Measurements from ENCODE around the gene FNBP1. TPM values are rescaled to one million over a fixed set of nuclear protein-coding genes. Genes with fewer than 3 reads are reported as not detected.
A peak's percentile ranks its signal among the peaks of the same experiment; 100 is the strongest.

FNBP1 gene
- total RNA-seq, 6 experiments from 2014 or later: 34.7 to 40.6 (median 35.5) TPM

DNA sequence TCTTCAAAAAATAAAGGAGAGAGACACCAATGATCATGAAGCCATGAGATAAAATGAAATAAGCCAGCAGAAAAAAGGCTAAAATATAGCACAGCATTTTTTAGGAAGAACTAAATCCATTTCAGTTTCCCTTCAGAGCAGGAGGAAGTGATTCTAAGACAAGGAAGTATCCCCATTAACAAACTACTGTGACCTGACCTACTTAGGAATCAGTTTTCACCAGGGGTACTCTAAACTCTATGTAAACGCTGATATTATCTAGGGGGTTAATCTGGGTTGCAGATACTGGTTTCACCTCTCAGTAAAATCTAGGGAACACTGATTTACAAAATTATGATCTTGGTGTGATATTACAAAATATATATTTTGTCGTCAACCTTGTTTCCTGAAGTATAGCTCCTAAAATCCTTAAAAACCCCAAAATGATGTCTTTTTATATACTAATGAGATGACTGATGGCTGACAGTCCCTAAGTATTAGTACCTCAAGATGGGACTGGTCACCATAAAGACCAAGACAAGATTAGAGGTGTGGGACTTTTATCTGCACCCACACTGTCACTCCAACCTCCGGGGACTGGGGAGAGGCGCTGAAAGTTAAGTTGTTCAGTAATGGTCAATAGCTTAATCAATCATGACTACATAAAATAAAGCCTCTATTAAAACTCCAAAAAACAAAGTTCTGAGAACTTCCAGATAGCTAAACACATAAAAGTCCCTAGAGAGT, 2.9 kb upstream of the FNBP1 start:
- no peak overlapping the region for H3K4me3 Mint-ChIP-seq
- H3K9me3 Mint-ChIP-seq: no peaks in the 10 kb centered on the region
- TF ChIP-seq, protein P1, sequence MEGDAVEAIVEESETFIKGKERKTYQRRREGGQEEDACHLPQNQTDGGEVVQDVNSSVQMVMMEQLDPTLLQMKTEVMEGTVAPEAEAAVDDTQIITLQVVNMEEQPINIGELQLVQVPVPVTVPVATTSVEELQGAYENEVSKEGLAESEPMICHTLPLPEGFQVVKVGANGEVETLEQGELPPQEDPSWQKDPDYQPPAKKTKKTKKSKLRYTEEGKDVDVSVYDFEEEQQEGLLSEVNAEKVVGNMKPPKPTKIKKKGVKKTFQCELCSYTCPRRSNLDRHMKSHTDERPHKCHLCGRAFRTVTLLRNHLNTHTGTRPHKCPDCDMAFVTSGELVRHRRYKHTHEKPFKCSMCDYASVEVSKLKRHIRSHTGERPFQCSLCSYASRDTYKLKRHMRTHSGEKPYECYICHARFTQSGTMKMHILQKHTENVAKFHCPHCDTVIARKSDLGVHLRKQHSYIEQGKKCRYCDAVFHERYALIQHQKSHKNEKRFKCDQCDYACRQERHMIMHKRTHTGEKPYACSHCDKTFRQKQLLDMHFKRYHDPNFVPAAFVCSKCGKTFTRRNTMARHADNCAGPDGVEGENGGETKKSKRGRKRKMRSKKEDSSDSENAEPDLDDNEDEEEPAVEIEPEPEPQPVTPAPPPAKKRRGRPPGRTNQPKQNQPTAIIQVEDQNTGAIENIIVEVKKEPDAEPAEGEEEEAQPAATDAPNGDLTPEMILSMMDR (IDR thresholded peaks at IDR 0.05): no peak
- peaks cover 29% of the 10 kb centered on the region for H3K4me1 Mint-ChIP-seq (ENCODE audit: low read depth)
- no peak overlapping the region for H3K27ac Mint-ChIP-seq
- DNase-seq: no peak
- peaks cover 5% of the 10 kb centered on the region for H3K27me3 Mint-ChIP-seq (ENCODE audit: insufficient read depth)
- peaks cover 4% of the 10 kb centered on the region; the same call in 1 of the 2 replicates for H3K36me3 Mint-ChIP-seq (ENCODE audit: low read depth)

DNA sequence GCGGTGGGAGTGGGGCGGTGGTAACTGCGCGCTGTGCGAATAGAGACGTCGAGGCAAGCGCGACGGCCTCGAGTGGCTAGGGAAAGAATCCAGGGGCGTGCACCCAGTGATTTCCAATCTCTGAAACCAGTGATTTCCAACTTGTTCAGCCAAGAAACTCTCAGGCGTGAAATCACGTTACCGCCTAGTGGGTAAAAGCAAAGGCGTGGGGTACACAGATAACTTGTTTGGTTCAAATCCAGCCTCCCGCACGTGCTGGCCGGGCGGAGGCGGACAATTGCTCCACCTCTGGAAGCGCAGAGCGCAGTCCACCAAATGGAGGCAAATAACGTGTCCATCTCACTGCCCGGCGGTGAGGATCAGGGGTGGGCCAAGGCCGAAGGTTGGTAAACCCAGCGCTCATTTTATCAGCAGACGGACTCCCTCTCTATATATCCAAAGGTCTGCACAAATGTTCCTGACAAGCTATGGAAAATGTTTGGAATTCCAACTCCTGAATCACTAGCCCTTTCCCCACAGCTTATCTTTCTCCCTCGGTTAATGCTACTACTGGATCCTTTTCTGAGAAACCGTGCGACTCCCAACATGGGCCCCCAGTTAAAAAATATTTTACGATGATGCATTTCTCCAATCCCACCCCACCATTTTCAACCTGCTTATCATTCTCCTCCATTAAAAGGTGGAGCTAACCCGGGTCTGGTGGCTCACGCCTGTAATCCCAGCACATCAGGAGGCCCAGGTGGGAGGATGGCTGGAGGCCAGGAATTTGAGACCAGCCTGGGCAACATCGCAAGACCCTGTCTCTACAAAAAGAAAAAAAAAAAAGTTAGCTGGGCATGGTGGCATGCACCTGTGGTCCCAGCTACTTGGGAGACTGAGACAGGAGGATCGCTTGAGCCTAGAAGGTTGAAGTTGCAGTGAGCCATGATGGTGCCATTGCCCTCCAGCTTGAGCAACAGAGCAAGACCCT, 950 bp upstream of the FNBP1 start:
- H3K4me3 Mint-ChIP-seq: peak overlapping the region; percentile 92
- peaks cover 5% of the 10 kb centered on the region for H3K27me3 Mint-ChIP-seq (ENCODE audit: insufficient read depth)
- peaks cover 4% of the 10 kb centered on the region; the same call in 1 of the 2 replicates for H3K36me3 Mint-ChIP-seq (ENCODE audit: low read depth)
- DNase-seq: peak; percentile 57
- H3K9me3 Mint-ChIP-seq: no peaks in the 10 kb centered on the region
- H3K27ac Mint-ChIP-seq: peak overlapping the region; percentile 92
- TF ChIP-seq, protein P1 (IDR thresholded peaks at IDR 0.05): peak; percentile 50
- peaks cover 31% of the 10 kb centered on the region for H3K4me1 Mint-ChIP-seq (ENCODE audit: low read depth)

DNA sequence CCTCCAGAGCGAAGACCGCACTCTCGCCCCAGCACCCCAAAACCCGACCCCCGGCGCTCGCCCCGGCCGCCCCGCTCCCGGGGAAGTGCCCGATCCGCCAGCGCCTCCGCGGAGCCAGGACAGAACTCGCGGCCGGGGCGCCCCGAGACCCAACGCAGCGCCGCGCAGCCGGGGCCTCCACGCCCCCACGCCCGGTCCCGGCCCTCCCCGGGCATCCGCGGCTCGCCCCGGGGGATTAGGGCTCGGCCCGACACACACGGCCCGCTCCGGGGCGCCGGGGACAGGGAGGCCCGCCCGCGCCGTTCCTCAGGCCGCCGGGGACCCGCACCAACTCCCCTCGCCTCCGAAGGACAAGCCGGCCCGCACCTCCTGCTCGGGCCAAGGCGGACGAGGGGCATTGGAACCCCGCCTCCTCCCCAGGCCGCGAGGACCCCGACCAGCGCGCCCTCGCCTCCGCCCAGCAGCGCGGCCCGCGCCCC, 544 bp downstream of the FNBP1 start:
- peaks cover 4% of the 10 kb centered on the region; the same call in 1 of the 2 replicates for H3K36me3 Mint-ChIP-seq (ENCODE audit: low read depth)
- H3K27me3 Mint-ChIP-seq (ENCODE audit: insufficient read depth): peaks cover 5% of the 10 kb centered on the region
- DNase-seq: no peak
- H3K4me3 Mint-ChIP-seq: peak overlapping the region; percentile 99
- H3K27ac Mint-ChIP-seq: peak overlapping the region; percentile 90
- no peaks in the 10 kb centered on the region for H3K9me3 Mint-ChIP-seq
- TF ChIP-seq, protein P1 (IDR thresholded peaks at IDR 0.05): no peak
- peaks cover 31% of the 10 kb centered on the region for H3K4me1 Mint-ChIP-seq (ENCODE audit: low read depth)

DNA sequence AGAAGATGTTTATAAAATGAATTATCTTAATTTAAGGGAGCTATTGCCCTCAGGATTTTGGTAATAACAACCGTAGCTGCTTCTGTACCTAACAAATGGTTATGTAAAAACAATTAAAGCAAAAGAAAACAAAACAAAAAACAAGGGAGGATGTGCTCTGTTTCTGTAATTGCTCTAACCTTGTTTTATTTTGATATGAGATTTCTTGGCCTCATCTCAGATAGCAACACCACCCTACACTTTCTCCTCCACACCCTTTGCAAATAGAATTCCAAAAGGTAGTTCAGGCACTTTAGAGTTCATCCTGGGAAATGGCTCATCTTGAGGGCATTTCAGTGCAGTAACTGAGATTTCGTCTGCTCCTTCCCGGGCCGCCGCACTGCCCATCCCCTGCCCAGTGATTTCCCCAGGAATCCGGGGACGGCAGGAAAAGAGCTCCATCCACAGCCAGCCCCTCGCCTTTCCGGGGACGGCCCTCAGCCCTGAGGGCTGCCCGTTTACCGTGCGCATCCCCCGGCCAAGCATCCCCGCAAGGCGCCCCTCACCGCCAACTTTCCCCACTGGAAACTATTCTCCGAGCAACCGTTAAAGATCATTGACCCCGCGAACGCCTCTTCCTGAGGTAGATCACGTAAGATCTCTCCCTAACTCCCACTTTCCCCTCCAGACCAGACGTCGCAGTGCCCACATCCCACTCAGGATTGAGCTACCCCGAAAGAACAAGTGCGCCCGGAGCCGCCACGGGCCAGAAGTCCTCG, 1.2 kb downstream of the FNBP1 start:
- Mint-ChIP-seq H3K27me3 (ENCODE audit: insufficient read depth) (peaks cover 5% of the 10 kb centered on the region), H3K4me3 (peak overlapping the region; percentile 99), H3K4me1 (ENCODE audit: low read depth) (peaks cover 35% of the 10 kb centered on the region), H3K36me3 (ENCODE audit: low read depth) (peaks cover 4% of the 10 kb centered on the region; the same call in 1 of the 2 replicates), H3K9me3 (no peaks in the 10 kb centered on the region), H3K27ac (peak overlapping the region; percentile 90)
- TF ChIP-seq, protein P1 (IDR thresholded peaks at IDR 0.05): no peak
- DNase-seq: no peak
